Measurements from ENCODE around the gene ARRDC4. TPM values are rescaled to one million over a fixed set of nuclear protein-coding genes. Genes with fewer than 3 reads are reported as not detected.

ARRDC4 gene
- total and polyA plus RNA-seq, 9 of the 15 experiments (the other 6 are each of a cell fraction or from before 2014, with no cell fraction given), result 4.3 to 16.1 (median 14.4) TPM

DNA sequence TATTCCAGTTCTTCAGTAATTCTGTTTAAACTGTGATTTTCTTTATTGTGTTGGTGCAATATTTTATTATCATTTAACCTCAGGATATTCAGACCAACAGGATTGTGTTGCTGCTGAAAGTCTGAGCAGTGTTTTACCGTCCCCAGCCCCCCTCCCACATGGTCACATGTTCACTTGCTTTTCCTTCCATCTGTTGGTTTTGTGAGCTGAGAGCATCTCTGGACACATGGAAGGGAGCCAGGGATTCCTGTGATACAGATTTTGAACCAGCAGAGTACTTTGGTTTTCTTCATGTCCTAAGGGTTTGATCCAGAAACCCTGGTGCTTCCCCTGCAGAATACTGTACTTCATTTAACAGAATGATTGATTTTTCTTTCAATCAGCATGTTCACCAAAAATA lies 11.9 kb downstream of the ARRDC4 start:
- ATAC-seq, result no peak
- Histone ChIP-seq H3K27ac (ENCODE audit: extremely low read depth, low read depth, low read length) (no peak overlapping the region), H4K20me1 (replicated peaks; ENCODE audit: control insufficient read depth, insufficient read depth, low read length) (no peaks in the 10 kb centered on the region), H3K4me3 (no peak overlapping the region), H3K9me1 (ENCODE audit: control insufficient read depth, insufficient read depth, low read length) (no peaks in the 10 kb centered on the region), H3K9me3 (replicated peaks; ENCODE audit: control insufficient read depth, insufficient read depth, low read depth, low read length) (no peaks in the 10 kb centered on the region), H2AFZ (ENCODE audit: low read depth, low read length) (no peak overlapping the region), H3K4me2 (ENCODE audit: insufficient read depth, low read length) (no peak overlapping the region), H3K4me1 (replicated peaks in 1 of 2; ENCODE audit: control insufficient read depth in 2 of 2, insufficient read depth in 2 of 2, low read length in 2 of 2) (peaks cover 0 to 5% of the 10 kb centered on the region in 2 experiments; a peak in 1 of 5 replicates), H3K9ac (ENCODE audit: insufficient read depth in 1 of 2, low read depth in 2 of 2, low read length in 2 of 2) (no peak overlapping the region), H3K27me3 (ENCODE audit: control insufficient read depth in 2 of 2, insufficient read depth in 2 of 2, low read length in 2 of 2) (no peaks in the 10 kb centered on the region), H3K36me3 (ENCODE audit: control insufficient read depth, insufficient read depth, low read length) (peaks cover 47% of the 10 kb centered on the region), H3K79me2 (ENCODE audit: control insufficient read depth, insufficient read depth, low read length) (no peaks in the 10 kb centered on the region)
- intact Hi-C loops (cut with micrococcal nuclease), result no loop called here
- FAIRE-seq, result no peak
- DNase-seq (ENCODE audit: extremely low read depth in 1 of 4, low spot score in 3 of 4), result no peak
- POLR2A ChIA-PET, result no interaction called here
- 100% methylated on average over 1 of the region's 1 CpG for WGBS (ENCODE audit: insufficient coverage, low coverage, missing lambda C conversion rate)
- BruUV-seq (replicated peaks), result no TSS peak
- in situ Hi-C loops (cut with MboI), result no loop called here
- CTCF ChIA-PET (ENCODE audit: low intra/inter-chr PET ratio), result no interaction called here
- TF ChIP-seq CHD2 (IDR thresholded peaks at IDR 0.05; ENCODE audit: low read depth, low read length) (no peak), NR0B1 (IDR thresholded peaks at IDR 0.05; ENCODE audit: partially characterized antibody) (no peak), NCOA6 (IDR thresholded peaks at IDR 0.05) (no peak), MNT (conservative IDR thresholded peaks at IDR 0.05) (no peak), GABPA (tag; conservative IDR thresholded peaks at IDR 0.05; ENCODE audit: low read depth) (no peak), NCOA2 (IDR thresholded peaks at IDR 0.05; ENCODE audit: partially characterized antibody in 2 of 2) (no peak), MCM5 (IDR thresholded peaks at IDR 0.05; ENCODE audit: low read depth) (no peak), ZNF644 (tag; IDR thresholded peaks at IDR 0.05; ENCODE audit: low read depth) (no peak), EWSR1 (IDR thresholded peaks at IDR 0.05; ENCODE audit: borderline replicate concordance, low read depth, partially characterized antibody) (no peak), CBFB (CRISPR knock-in tag; IDR thresholded peaks at IDR 0.05) (no peak), CUX1 (CRISPR knock-in tag; IDR thresholded peaks at IDR 0.05) (no peak), CBFA2T2 (conservative IDR thresholded peaks at IDR 0.05) (no peak), TFE3 (CRISPR knock-in tag; IDR thresholded peaks at IDR 0.05) (no peak), SMC3 (conservative IDR thresholded peaks at IDR 0.05; ENCODE audit: insufficient read depth, low read depth, low read length) (no peak)
